Stomach (tissue), 9 donors: ENCODE measurements around the gene MESP2. TPM values are rescaled to one million over a fixed set of nuclear protein-coding genes. Genes with fewer than 3 reads are reported as not detected.

ENCODE experiments used
- DNase-seq, 2 donors: peaks; one replicate each; pipeline versions ENCODE4 v3.0.0 to v3.0.0-alpha.2; 2013 to 2019
- H3K27ac ChIP-seq, 5 donors: fragments of 200-600 bp in 4 of 5; sonication (generic) in 4 of 5; one replicate each; pipeline ENCODE4 v1.5.1; 2013 to 2019; ENCODE audit warnings: mild to moderate bottlenecking in 1 of 5, moderate library complexity in 1 of 5
- H3K27me3 ChIP-seq, 3 donors: fragments of 200-600 bp; sonication (generic); one replicate each; pipeline ENCODE4 v1.5.1; 2017 to 2019; ENCODE audit warnings: mixed run types in 1 of 3
- H3K36me3 ChIP-seq, 4 donors: fragments of 200-600 bp; sonication (generic); 1 replicate in 3 of 4; 2 replicates in 1 of 4; pipeline ENCODE4 v1.5.1; 2016 to 2019
- H3K4me1 ChIP-seq, 4 donors: fragments of 200-600 bp; sonication (generic); one replicate each; pipeline ENCODE4 v1.5.1; 2016 to 2019
- H3K4me3 ChIP-seq, 4 donors: fragments of 200-600 bp; sonication (generic) in 3 of 4; one replicate each; pipeline ENCODE4 v1.5.1; 2016 to 2019; ENCODE audit warnings: mild to moderate bottlenecking in 1 of 4
- H3K9me3 ChIP-seq, 4 donors: fragments of 200-600 bp; sonication (generic); one replicate each; pipeline ENCODE4 v1.5.1; 2016 to 2019
- CTCF ChIP-seq, 7 experiments: fragments of 450-650 bp in 4 of 7; fragments of 200-600 bp in 3 of 7; sonication (generic) in 3 of 7; IDR thresholded peaks; one replicate each; pipeline ENCODE4 v1.5.1; 2016 to 2019; ENCODE audit warnings: antibody characterized with exemption in 7 of 7, control low read depth in 2 of 7, mild to moderate bottlenecking in 1 of 7
- EP300 ChIP-seq: sonication (generic); formaldehyde crosslinking; IDR thresholded peaks from one replicate; pipeline ENCODE4 v1.6.1; 2017; ENCODE audit warnings: antibody characterized with exemption
- POLR2A ChIP-seq, 4 donors: fragments of 450-650 bp; IDR thresholded peaks; one replicate each; pipeline ENCODE4 v1.6.1; 2016; ENCODE audit warnings: antibody characterized with exemption in 4 of 4, control low read depth in 2 of 4, mild to moderate bottlenecking in 1 of 4, moderate library complexity in 1 of 4
- POLR2AphosphoS5 ChIP-seq, 3 donors: sonication (generic); formaldehyde crosslinking; IDR thresholded peaks; one replicate each; pipeline ENCODE4 v1.6.1; 2016; ENCODE audit warnings: antibody characterized with exemption in 3 of 3
- whole genome bisulfite sequencing, 5 donors: extraction: QIAGEN DNeasy Blood & Tissue Kit in 3 of 5; methylation state at CpG; one replicate each; pipeline versions ENCODE4 v1.1.5 to v1.1.7; 2013 to 2018; 5-methylcytosine and 5-hydroxymethylcytosine counted together
- intact Hi-C: fragments of 100-400 bp; cut with DNase I; formaldehyde crosslinking; loops from one replicate; pipeline ENCODE4 v1.15.1; 2023; ENCODE audit warnings: low total_unique reads
- polyA plus RNA-seq, 3 donors: library from polyadenylated mRNA; stranded (reverse); fragments of 200-250 nt; gene quantifications; one replicate each; pipeline ENCODE4 v1.2.3, GENCODE V29; 2013
- total RNA-seq, 5 donors: library from RNA; depleted of rRNA; stranded (reverse); fragments of >200 nt; gene quantifications; one replicate each; pipeline versions ENCODE4 v1.1.0 to v1.2.3, GENCODE V29; 2014 to 2016
- donor health status: healthy with polysubstance abuse.
- donor health status: Bipolar disorder and iron deficiency.
- donor health status: healthy.

The MESP2 gene
- total and polyA plus RNA-seq, 8 donors, result 0.43 to 0.56 TPM; not detected in 6

GRCh38 chr15:89808160-89808870, 32.2 kb downstream of the MESP2 start:
- TF ChIP-seq EP300, result no peak
- TF ChIP-seq POLR2AphosphoS5 (IDR thresholded peaks at IDR 0.05), result no peak
- no peak for TF ChIP-seq POLR2A (IDR thresholded peaks at IDR 0.05)
- no peak for TF ChIP-seq CTCF (IDR thresholded peaks at IDR 0.05)
- 85 to 91% (median 89%) methylated on average over 9 to 10 of the region's 10 CpGs for WGBS, 5 donors
- no peak for DNase-seq
- no peak overlapping the region for H3K4me3 ChIP-seq
- intact Hi-C loops, result no loop called here
- peaks cover 7 to 29% (median 19%) of the 10 kb centered on the region in 4 donors for H3K4me1 ChIP-seq
- no peak overlapping the region for H3K27ac ChIP-seq
- H3K36me3 ChIP-seq, result peaks cover 0 to 9% (median 0%) of the 10 kb centered on the region in 4 donors
- no peaks in the 10 kb centered on the region for H3K9me3 ChIP-seq
- peaks cover 0 to 6% (median 0%) of the 10 kb centered on the region in 3 donors for H3K27me3 ChIP-seq

GRCh38 chr15:89809093-89809786, 33.1 kb downstream of the MESP2 start:
- no peak for TF ChIP-seq CTCF (IDR thresholded peaks at IDR 0.05)
- TF ChIP-seq POLR2A (IDR thresholded peaks at IDR 0.05), result no peak
- no peak for TF ChIP-seq POLR2AphosphoS5 (IDR thresholded peaks at IDR 0.05)
- no peak for TF ChIP-seq EP300
- Histone ChIP-seq H3K27me3 (peaks cover 0 to 16% (median 9%) of the 10 kb centered on the region in 3 donors), H3K4me1 (peaks cover 12 to 38% (median 26%) of the 10 kb centered on the region in 4 donors), H3K9me3 (no peaks in the 10 kb centered on the region), H3K4me3 (no peak overlapping the region), H3K27ac (no peak overlapping the region), H3K36me3 (peaks cover 0 to 4% (median 0%) of the 10 kb centered on the region in 4 donors)
- intact Hi-C loops, result no loop called here
- WGBS, 5 donors, result 58 to 65% (median 62%) methylated on average over 6 to 8 of the region's 8 CpGs
- peak; percentile 41 to 54 for DNase-seq

- DNase-seq, result no peak
- Histone ChIP-seq H3K36me3 (peaks cover 0 to 4% (median 0%) of the 10 kb centered on the region in 4 donors), H3K27ac (no peak overlapping the region), H3K9me3 (no peaks in the 10 kb centered on the region), H3K4me3 (no peak overlapping the region), H3K4me1 (peaks cover 17 to 43% (median 31%) of the 10 kb centered on the region in 4 donors), H3K27me3 (peaks cover 0 to 21% (median 14%) of the 10 kb centered on the region in 3 donors)
- WGBS, 5 donors, result 95 to 100% (median 98%) methylated on average over 5 of the region's 5 CpGs
- intact Hi-C loops, result no loop called here
- TF ChIP-seq CTCF (IDR thresholded peaks at IDR 0.05) (no peak), POLR2A (IDR thresholded peaks at IDR 0.05) (no peak), POLR2AphosphoS5 (IDR thresholded peaks at IDR 0.05) (no peak), EP300 (no peak)
Measured at GRCh38 chr15:89809787-89810148, 33.6 kb downstream of the MESP2 start.

GRCh38 chr15:89810837-89811236, 34.7 kb downstream of the MESP2 start:
- peaks cover 23 to 50% (median 35%) of the 10 kb centered on the region in 4 donors for H3K4me1 ChIP-seq
- peaks cover 0 to 3% (median 0%) of the 10 kb centered on the region in 4 donors for H3K36me3 ChIP-seq
- H3K27ac ChIP-seq, result no peak overlapping the region
- TF ChIP-seq POLR2AphosphoS5 (IDR thresholded peaks at IDR 0.05) (no peak), POLR2A (IDR thresholded peaks at IDR 0.05) (no peak), CTCF (IDR thresholded peaks at IDR 0.05) (no peak), EP300 (no peak)
- intact Hi-C loops, result no loop called here
- WGBS, 5 donors, result 95 to 97% (median 95%) methylated on average over 7 of the region's 7 CpGs
- no peak for DNase-seq
- peaks cover 0 to 6% (median 5%) of the 10 kb centered on the region in 4 donors for H3K9me3 ChIP-seq
- no peak overlapping the region for H3K4me3 ChIP-seq
- H3K27me3 ChIP-seq, result peaks cover 0 to 32% (median 22%) of the 10 kb centered on the region in 3 donors
